HG02884 (cell line): Measurements from ENCODE around the gene PUDP.
A peak's percentile ranks its signal among the peaks of the same experiment; 100 is the strongest.
"Not testable (repeated sequence)": the region's sequence is repeated elsewhere in the genome, so short reads cannot be mapped to it uniquely, and the experiment has no call there.

Source experiments
- ATAC-seq: cut with Tn5 transposase; IDR thresholded peaks from one replicate; pipeline ENCODE4 v1.9.1; 2021; ENCODE audit warnings: mild to moderate bottlenecking, moderate library complexity; ENCODE audit not compliant: unreplicated experiment

Gene PUDP

GRCh38 chrX:7147978-7148854 lies at the start of gene PUDP:
PUDP (minus strand) TSS chrX:7148153; CDS start chrX:7148113, 40 bp downstream.
- peak; percentile 63 for ATAC-seq

- no peak for ATAC-seq
Measured at GRCh38 chrX:7194606-7195005, 46.7 kb upstream of the PUDP start.

GRCh38 chrX:7192871-7193270 lies 44.9 kb upstream of the PUDP start:
- ATAC-seq = no peak

- ATAC-seq = no peak
Measured at GRCh38 chrX:7191681-7192110, 43.7 kb upstream of the PUDP start.

- ATAC-seq = no peak
Measured at GRCh38 chrX:7190157-7190556, 42.2 kb upstream of the PUDP start.

GRCh38 chrX:7188672-7189071 lies 40.7 kb upstream of the PUDP start:
- no peak for ATAC-seq

GRCh38 chrX:7184816-7185215 lies 36.9 kb upstream of the PUDP start:
- ATAC-seq = no peak

- no peak for ATAC-seq
Measured at GRCh38 chrX:7179446-7179845, 31.5 kb upstream of the PUDP start.

GRCh38 chrX:7178859-7179258 lies 30.9 kb upstream of the PUDP start:
- ATAC-seq = not testable (repeated sequence)

GRCh38 chrX:7170898-7171297 lies 22.9 kb upstream of the PUDP start:
- no peak for ATAC-seq

- ATAC-seq = no peak
Measured at GRCh38 chrX:7169627-7170026, 21.7 kb upstream of the PUDP start.

- no peak for ATAC-seq
Measured at GRCh38 chrX:7168371-7168770, 20.4 kb upstream of the PUDP start.

- ATAC-seq = no peak
Measured at GRCh38 chrX:7164174-7164573, 16.2 kb upstream of the PUDP start.

GRCh38 chrX:7163146-7163677 lies 15.3 kb upstream of the PUDP start:
- ATAC-seq = no peak

- no peak for ATAC-seq
Measured at GRCh38 chrX:7159149-7159861, 11.4 kb upstream of the PUDP start.

- no peak for ATAC-seq
Measured at GRCh38 chrX:7158468-7158990, 10.6 kb upstream of the PUDP start.

- no peak for ATAC-seq
Measured at GRCh38 chrX:7156879-7157278, 8.9 kb upstream of the PUDP start.

GRCh38 chrX:7155163-7155562 lies 7.2 kb upstream of the PUDP start:
- no peak for ATAC-seq

GRCh38 chrX:7154041-7154597 lies 6.2 kb upstream of the PUDP start:
- no peak for ATAC-seq

GRCh38 chrX:7153231-7153630 lies 5.3 kb upstream of the PUDP start:
- no peak for ATAC-seq

- no peak for ATAC-seq
Measured at GRCh38 chrX:7149411-7149810, 1.5 kb upstream of the PUDP start.
